Endothelial cell (in vitro differentiated cells): ENCODE results near the gene ECEL1. TPM values are rescaled to one million over a fixed set of nuclear protein-coding genes. Genes with fewer than 3 reads are reported as not detected.

Experiments used
- DNase-seq: peaks from one replicate; pipeline ENCODE4 v3.0.0; 2021; ENCODE audit warnings: low spot score
- H3K27ac Mint-ChIP-seq: one replicate; pipeline ENCODE4 v1.8.0; 2021; ENCODE audit warnings: mixed read lengths, inconsistent platforms; ENCODE audit not compliant: unreplicated experiment
- H3K27me3 Mint-ChIP-seq: one replicate; pipeline ENCODE4 v1.8.0; 2021; ENCODE audit warnings: mild to moderate bottlenecking, moderate library complexity, mixed read lengths, inconsistent platforms; ENCODE audit not compliant: unreplicated experiment
- H3K36me3 Mint-ChIP-seq: one replicate; pipeline ENCODE4 v1.8.0; 2021; ENCODE audit warnings: mild to moderate bottlenecking, low read depth, mixed read lengths, inconsistent platforms; ENCODE audit not compliant: unreplicated experiment
- H3K4me1 Mint-ChIP-seq: one replicate; pipeline ENCODE4 v1.8.0; 2021; ENCODE audit warnings: mild to moderate bottlenecking, mixed read lengths, inconsistent platforms; ENCODE audit not compliant: unreplicated experiment
- H3K4me3 Mint-ChIP-seq: one replicate; pipeline ENCODE4 v1.8.0; 2021; ENCODE audit warnings: mild to moderate bottlenecking, mixed read lengths, inconsistent platforms; ENCODE audit not compliant: unreplicated experiment
- H3K9me3 Mint-ChIP-seq: one replicate; pipeline ENCODE4 v1.8.0; 2021; ENCODE audit warnings: mixed read lengths, inconsistent platforms; ENCODE audit not compliant: unreplicated experiment
- CTCF ChIP-seq: fragments of 200-600 bp; sonication (generic); IDR thresholded peaks from one replicate; pipeline ENCODE4 v1.5.0; 2021; ENCODE audit warnings: antibody characterized with exemption; ENCODE audit not compliant: unreplicated experiment
- total RNA-seq: library from RNA; stranded (reverse); fragmentation: NEBNext Ultra II Directional; extraction: Animal tissue kit (Norgen Biotek cat#: 25700); gene quantifications from one replicate; pipeline ENCODE4 v1.2.1, GENCODE V29; 2021; ENCODE audit not compliant: unreplicated experiment

The ECEL1 gene
- total RNA-seq, 1 donor from 2014 or later = not detected

- DNase-seq = no peak
- Mint-ChIP-seq H3K4me3 (no peak overlapping the region), H3K4me1 (peaks cover 2% of the 10 kb centered on the region), H3K36me3 (no peaks in the 10 kb centered on the region), H3K9me3 (no peaks in the 10 kb centered on the region), H3K27ac (no peak overlapping the region), H3K27me3 (peaks cover 2% of the 10 kb centered on the region)
- TF ChIP-seq CTCF = no peak
Measured at GRCh38 chr2:232476045-232476444, 11.6 kb downstream of the ECEL1 start.

GRCh38 chr2:232473467-232473890, 14.2 kb downstream of the ECEL1 start:
- no peak for DNase-seq

GRCh38 chr2:232466221-232466620, 21.4 kb downstream of the ECEL1 start:
- Mint-ChIP-seq H3K4me3 (no peak overlapping the region), H3K27me3 (no peaks in the 10 kb centered on the region), H3K36me3 (no peaks in the 10 kb centered on the region), H3K27ac (no peak overlapping the region), H3K4me1 (no peaks in the 10 kb centered on the region), H3K9me3 (no peaks in the 10 kb centered on the region)
- TF ChIP-seq CTCF = no peak
- DNase-seq = no peak

More at GRCh38 chr2:232473467-232473890, 14.2 kb downstream of the ECEL1 start:
- Mint-ChIP-seq H3K36me3 (no peaks in the 10 kb centered on the region), H3K9me3 (no peaks in the 10 kb centered on the region), H3K27ac (no peak overlapping the region), H3K4me3 (no peak overlapping the region), H3K4me1 (peaks cover 2% of the 10 kb centered on the region), H3K27me3 (no peaks in the 10 kb centered on the region)
- TF ChIP-seq CTCF = no peak

- no peak for TF ChIP-seq CTCF
- Mint-ChIP-seq H3K4me3 (no peak overlapping the region), H3K27me3 (no peaks in the 10 kb centered on the region), H3K4me1 (no peaks in the 10 kb centered on the region), H3K27ac (no peak overlapping the region), H3K9me3 (no peaks in the 10 kb centered on the region), H3K36me3 (no peaks in the 10 kb centered on the region)
- DNase-seq = no peak
Measured at GRCh38 chr2:232465061-232465460, 22.6 kb downstream of the ECEL1 start.

GRCh38 chr2:232464544-232464885, 23.1 kb downstream of the ECEL1 start:
- no peak for DNase-seq
- Mint-ChIP-seq H3K9me3 (no peaks in the 10 kb centered on the region), H3K27ac (no peak overlapping the region), H3K4me1 (no peaks in the 10 kb centered on the region), H3K27me3 (no peaks in the 10 kb centered on the region), H3K4me3 (no peak overlapping the region), H3K36me3 (no peaks in the 10 kb centered on the region)
- TF ChIP-seq CTCF = no peak
